Measurements from ENCODE around the gene ASB4. TPM values are rescaled to one million over a fixed set of nuclear protein-coding genes. Genes with fewer than 3 reads are reported as not detected.
"Not testable (repeated sequence)": the region's sequence is repeated elsewhere in the genome, so short reads cannot be mapped to it uniquely, and the experiment has no call there.

Gene ASB4
- total RNA-seq, 1 experiment from 2014 or later, result 0.06 TPM

- DNase-seq (ENCODE audit: low read depth), result not testable (repeated sequence)
These were observed 66.5 kb downstream of the ASB4 start for GRCh38 chr7:95552010-95552926.

DNA sequence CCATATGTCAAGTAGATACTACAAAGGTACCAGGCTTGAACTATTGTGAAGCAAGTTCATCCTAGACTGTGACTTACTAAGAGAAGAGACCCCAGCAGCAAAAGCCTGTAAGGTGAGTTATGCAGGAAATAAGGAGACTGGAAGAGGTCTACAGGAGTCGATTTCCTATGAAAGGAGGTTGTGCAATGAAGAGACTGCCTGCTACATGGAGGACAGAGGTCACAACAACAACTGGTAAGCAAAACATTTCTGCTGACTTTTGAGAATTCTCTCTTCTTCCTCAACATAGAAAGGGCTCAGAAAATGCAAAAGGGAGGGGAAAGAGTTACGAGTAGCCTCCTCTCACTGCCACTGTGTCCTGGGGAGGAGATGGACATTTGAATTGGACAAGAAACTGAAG, 68.2 kb downstream of the ASB4 start:
- no peak for DNase-seq (ENCODE audit: low read depth)

DNA sequence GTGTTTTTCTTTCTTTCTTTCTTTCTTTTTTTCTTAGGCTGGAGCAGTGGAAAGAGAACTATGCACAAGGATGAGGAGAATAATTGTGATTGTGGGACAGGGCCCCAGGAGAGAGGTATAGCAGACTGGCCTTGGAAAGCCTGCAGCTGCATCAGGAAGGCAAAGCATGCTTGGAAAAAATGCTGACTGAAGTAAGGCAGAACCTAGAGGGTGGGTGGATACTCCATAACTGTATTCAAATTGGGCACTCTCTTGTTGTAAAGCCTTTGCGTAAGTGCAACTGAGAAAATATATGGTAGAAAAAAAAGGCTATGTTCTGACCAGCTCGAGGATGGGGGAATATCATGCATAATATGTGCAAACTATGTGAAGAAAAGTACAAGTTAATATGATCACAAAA, 71.0 kb downstream of the ASB4 start:
- no peak for DNase-seq (ENCODE audit: low read depth)

DNA sequence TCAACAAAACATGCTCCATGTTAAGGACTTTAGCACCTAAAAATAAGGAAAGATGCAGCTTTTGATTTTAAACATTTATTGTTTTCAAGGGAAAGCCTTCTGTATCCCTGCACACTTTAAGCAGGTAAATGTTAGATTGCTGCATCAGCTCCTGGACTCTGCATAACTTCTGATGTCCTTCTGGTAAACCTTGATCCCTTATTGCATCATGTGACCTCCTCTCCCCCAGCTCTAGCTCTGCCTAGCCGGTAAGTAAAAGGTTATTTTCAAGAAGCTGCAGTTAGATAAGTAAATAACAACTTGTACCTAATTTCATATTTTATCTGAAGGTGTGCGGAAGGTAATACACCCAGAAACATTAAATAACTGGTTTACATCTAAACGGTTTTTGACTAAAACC, 73.1 kb downstream of the ASB4 start:
- no peak for DNase-seq (ENCODE audit: low read depth)

DNA sequence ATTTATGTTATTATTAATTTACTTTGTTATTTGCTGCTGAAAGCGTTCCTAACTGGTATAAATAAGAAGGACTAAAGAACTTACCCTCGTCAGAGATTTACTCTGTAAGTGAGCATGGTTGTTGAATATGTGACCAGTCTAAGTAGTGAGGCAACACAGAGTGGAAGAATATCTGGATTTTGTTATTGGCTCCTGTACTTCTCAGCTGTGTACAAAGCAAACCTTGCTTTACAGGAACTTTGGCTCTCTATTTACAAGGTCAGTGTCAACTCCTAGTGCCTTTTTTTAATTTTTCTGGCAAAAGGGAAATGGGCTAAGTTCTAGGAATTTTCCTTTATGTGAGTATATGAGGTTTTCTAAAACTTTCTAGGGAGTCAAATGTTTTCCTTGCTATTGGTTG, 74.9 kb downstream of the ASB4 start:
- DNase-seq (ENCODE audit: low read depth), result no peak

- no peak for DNase-seq (ENCODE audit: low read depth)
These were observed 84.0 kb downstream of the ASB4 start for GRCh38 chr7:95569720-95570119.

DNA sequence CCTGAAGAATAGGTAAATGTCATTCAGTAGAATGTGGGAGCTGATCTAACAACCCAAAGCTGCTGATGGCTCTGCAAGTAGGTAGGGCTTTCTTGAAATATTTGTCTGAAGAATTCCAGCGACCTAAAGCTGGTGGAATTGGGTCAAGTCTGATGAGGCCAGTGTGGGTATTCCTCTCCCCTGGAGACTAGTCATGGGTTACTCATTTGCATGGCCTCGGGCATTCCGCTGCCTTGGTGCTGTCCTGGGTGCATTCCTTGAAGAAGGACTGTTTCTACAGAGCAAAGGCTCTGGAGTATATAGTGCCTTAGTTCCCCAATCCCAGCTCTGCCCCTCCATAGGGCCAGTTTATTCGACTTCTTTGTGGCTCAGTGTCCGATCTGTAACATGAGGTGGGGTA, 91.4 kb downstream of the ASB4 start:
- peak; percentile 59 for DNase-seq (ENCODE audit: low read depth)

DNA sequence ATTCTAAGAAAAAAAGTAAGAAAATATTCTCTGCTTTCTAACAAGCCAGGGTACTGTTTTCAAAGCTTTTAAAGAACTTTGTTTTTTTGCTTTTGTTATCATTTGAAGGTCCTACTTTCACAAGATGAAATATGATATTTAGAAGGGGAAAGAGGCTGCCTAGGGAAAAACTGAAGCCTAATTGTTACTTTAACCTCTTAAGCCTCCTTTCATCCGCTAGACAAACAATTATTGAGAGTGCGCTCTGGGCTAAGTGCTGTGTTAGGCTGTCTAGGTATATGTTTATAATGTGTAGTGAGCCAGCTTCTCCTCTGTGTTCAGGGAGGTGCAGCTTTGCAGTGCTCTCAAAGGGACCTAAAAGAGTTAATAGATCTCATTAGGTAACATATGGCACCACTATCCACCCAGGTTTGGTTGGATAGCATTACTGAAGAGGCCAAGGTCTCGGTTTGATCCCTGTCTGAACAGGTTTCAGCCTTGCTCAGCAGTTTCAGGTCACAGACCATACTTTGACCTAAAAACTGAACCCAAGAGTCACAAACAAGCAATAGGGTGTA, 92.6 kb downstream of the ASB4 start:
- DNase-seq (ENCODE audit: low read depth), result no peak

GRCh38 chr7:95579318-95579717, 93.6 kb downstream of the ASB4 start:
- no peak for DNase-seq (ENCODE audit: low read depth)

DNA sequence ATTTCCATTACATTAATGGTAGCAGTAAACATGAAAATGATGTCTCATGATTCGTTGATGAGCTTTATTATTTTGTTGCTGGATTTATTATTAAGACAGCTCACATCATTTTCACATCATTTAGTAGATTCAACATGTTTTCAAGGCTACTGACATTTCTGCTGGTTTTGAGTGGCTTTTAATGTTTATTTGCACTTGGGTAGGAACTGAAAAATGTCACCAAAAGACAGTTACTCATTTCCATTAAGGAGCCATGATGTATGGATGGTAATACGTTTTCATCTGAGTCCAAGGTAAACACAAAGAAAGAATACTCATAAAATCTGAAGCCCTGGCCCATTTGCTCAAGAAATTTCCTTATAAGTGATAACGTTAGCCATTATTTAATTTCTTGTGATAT, 95.7 kb downstream of the ASB4 start:
- DNase-seq (ENCODE audit: low read depth), result no peak

GRCh38 chr7:95582578-95583293, 97.0 kb downstream of the ASB4 start:
- DNase-seq (ENCODE audit: low read depth), result no peak

DNA sequence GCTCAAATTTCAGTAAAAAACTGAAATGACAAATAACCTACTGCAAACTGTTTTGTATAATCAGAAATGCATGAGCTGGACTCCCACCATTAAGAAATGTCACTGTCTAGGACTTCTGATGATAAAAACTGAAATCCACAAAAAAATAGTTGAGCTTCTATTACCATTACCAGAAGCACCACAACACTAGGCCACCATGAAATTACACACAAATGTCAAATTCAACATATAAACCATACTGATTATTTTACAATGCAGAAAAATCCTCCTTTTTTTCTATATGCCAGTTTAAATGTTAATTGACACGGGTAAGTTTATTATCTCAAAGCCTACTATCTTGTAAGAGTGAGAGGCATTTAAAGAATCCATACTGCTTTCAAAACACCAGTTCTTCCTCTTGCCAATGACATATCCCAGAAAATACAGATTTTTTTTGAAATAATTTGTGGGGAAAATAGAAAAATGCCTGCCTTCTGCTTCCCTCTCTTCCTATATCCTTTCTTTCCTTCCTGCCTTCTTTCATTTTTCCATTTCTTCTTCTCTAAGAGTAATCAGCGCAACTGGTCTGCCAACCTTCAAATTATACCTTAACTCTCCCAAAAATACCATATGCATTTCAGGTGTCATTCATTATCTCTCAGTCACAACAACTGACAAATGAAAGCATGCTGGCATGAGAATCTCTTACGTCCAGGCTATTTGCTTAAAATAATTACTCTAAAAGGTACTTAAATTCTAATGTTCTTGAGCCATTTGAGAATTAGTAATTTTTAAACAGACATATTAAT, 98.3 kb downstream of the ASB4 start:
- DNase-seq (ENCODE audit: low read depth), result no peak

GRCh38 chr7:95584769-95585425, 99.2 kb downstream of the ASB4 start:
- DNase-seq (ENCODE audit: low read depth), result no peak

GRCh38 chr7:95585426-95585789, 99.7 kb downstream of the ASB4 start:
- no peak for DNase-seq (ENCODE audit: low read depth)

GRCh38 chr7:95586951-95587301, 101.2 kb downstream of the ASB4 start:
- no peak for DNase-seq (ENCODE audit: low read depth)

- no peak for DNase-seq (ENCODE audit: low read depth)
These were observed 103.3 kb downstream of the ASB4 start for GRCh38 chr7:95589031-95589430.

DNA sequence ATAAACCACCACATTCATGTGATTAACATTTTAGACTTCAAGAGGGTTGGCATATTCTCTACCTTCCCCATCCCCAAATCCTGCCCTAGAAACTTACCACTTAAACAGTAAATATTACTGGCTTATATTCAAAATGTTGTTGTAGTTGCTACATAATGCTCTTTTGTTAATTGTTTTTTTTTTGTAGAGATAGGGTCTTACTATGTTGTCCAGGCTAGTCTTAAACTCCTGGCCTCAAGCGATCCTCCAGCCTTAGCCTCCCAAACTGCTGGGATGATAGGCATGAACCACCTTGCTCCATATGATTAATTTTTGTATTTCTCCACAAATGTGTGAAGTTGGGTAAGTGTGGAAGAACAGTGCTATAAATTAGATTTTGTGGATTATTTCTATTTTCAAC, 104.0 kb downstream of the ASB4 start:
- no peak for DNase-seq (ENCODE audit: low read depth)
